GM12878 (cell line): Measurements from ENCODE around the gene RBM8A. TPM values are rescaled to one million over a fixed set of nuclear protein-coding genes. Genes with fewer than 3 reads are reported as not detected.

Source experiments
- ATAC-seq: fragments of 200-7000 bp; cut with Tn5 transposase; 3 replicates; pipeline ENCODE4 v1.9.1; 2020; ENCODE audit warnings: mild to moderate bottlenecking, moderate library complexity
- Bru-seq: library from RNA; stranded (reverse); fragments of 400-500 nt; gene quantifications from one replicate; lab custom pipeline; 2021; lab: Mats Ljungman, UMichigan
- BruChase-seq, 2 experiments: library from RNA; stranded (reverse); fragments of 400-500 nt; gene quantifications; one replicate each; lab custom pipeline; 2021; lab: Mats Ljungman, UMichigan
- BruUV-seq: library from RNA; stranded (reverse); fragments of 400-500 nt; replicated peaks from 2 replicates; lab custom pipeline; 2021; lab: Mats Ljungman, UMichigan
- CTCF ChIA-PET: fragments of 300-600 bp; sonication (Branson Sonifier 250); formaldehyde crosslinking; extraction: SDS; loops from one replicate; lab custom pipeline; 2021; ENCODE audit warnings: inconsistent platforms; lab: Yijun Ruan, JAX
- POLR2A ChIA-PET: fragments of 350-600 bp; formaldehyde crosslinking; extraction: SDS; loops from one replicate; lab custom pipeline; 2021; ENCODE audit warnings: inconsistent platforms; lab: Charles Lee
- RAD21 ChIA-PET: fragments of 300-600 bp; sonication (Branson Sonifier 250); formaldehyde crosslinking; loops from one replicate; lab custom pipeline; 2023; ENCODE audit warnings: antibody characterized with exemption; ENCODE audit not compliant: unreplicated experiment; lab: Charles Lee
- SMC1A ChIA-PET: fragments of 300-600 bp; sonication (Branson Sonifier 250); formaldehyde crosslinking; loops from one replicate; lab custom pipeline; 2023; ENCODE audit not compliant: unreplicated experiment, uncharacterized antibody; lab: Charles Lee
- DNase-seq: peaks from one replicate; pipeline ENCODE4 v3.0.0-alpha.2; 2011; ENCODE audit warnings: low read depth, low spot score
- FAIRE-seq: peaks from 3 replicates; lab custom pipeline; 2011; peaks lifted over from hg19 to GRCh38; lab: Jason Lieb, UNC
- H2AFZ ChIP-seq: 2 replicates; pipeline ENCODE4 v1.6.0; 2011; ENCODE audit warnings: low read depth, low read length, control low read depth; ENCODE audit not compliant: control insufficient read depth
- H3K27ac ChIP-seq: 2 replicates; pipeline ENCODE4 v1.5.1; 2011; ENCODE audit warnings: control low read depth; ENCODE audit not compliant: control insufficient read depth, insufficient read depth
- H3K27me3 ChIP-seq, 2 experiments: replicated peaks in 1 of 2; 2 replicates each; pipeline versions ENCODE4 v1.6.0 to v1.6.1; 2011; ENCODE audit warnings: low read length in 1 of 2; ENCODE audit not compliant: control insufficient read depth in 2 of 2, insufficient read depth in 2 of 2
- H3K36me3 ChIP-seq, 2 experiments: 2 replicates each; pipeline ENCODE4 v1.5.1; 2011; ENCODE audit warnings: low read length in 1 of 2; ENCODE audit not compliant: control insufficient read depth in 2 of 2, insufficient read depth in 2 of 2
- H3K4me1 ChIP-seq: 2 replicates; pipeline ENCODE4 v1.6.1; 2011; ENCODE audit warnings: mild to moderate bottlenecking, low read length, moderate library complexity, mixed read lengths; ENCODE audit not compliant: control insufficient read depth, insufficient read depth
- H3K4me2 ChIP-seq: 2 replicates; pipeline ENCODE4 v1.6.0; 2011; ENCODE audit warnings: control low read depth; ENCODE audit not compliant: control insufficient read depth, insufficient read depth
- H3K4me3 ChIP-seq: fragments of 200-600 bp; sonication (generic); 2 replicates; pipeline ENCODE4 v1.5.1; 2016
- H3K79me2 ChIP-seq: 2 replicates; pipeline ENCODE4 v1.6.0; 2011; ENCODE audit warnings: low read length; ENCODE audit not compliant: control insufficient read depth, insufficient read depth
- H3K9ac ChIP-seq: 2 replicates; pipeline ENCODE4 v1.8.0; 2011; ENCODE audit warnings: low read length, control low read depth, mixed read lengths; ENCODE audit not compliant: control insufficient read depth, insufficient read depth
- H3K9me3 ChIP-seq: replicated peaks from 3 replicates; pipeline ENCODE4 v1.5.1; 2011; ENCODE audit warnings: mild to moderate bottlenecking, low read length; ENCODE audit not compliant: control insufficient read depth, insufficient read depth
- H4K20me1 ChIP-seq: 2 replicates; pipeline ENCODE4 v1.6.0; 2011; ENCODE audit not compliant: control insufficient read depth, insufficient read depth
- CEBPB ChIP-seq, 2 experiments: fragments of 150-350 bp in 1 of 2; IDR thresholded peaks; 2 replicates each; pipeline ENCODE4 v1.6.1; 2012 to 2014; ENCODE audit warnings: low read depth in 2 of 2, low read length in 2 of 2, borderline replicate concordance in 1 of 2, inconsistent platforms in 1 of 2
- DPF2 ChIP-seq: fragments of 450-650 bp; IDR thresholded peaks from 2 replicates; pipeline ENCODE4 v1.6.1; 2017; ENCODE audit warnings: mild to moderate bottlenecking
- EED ChIP-seq: sonication (generic); IDR thresholded peaks from 2 replicates; pipeline ENCODE4 v1.6.1; 2016; ENCODE audit warnings: antibody characterized with exemption, low read depth
- EZH2 ChIP-seq: IDR thresholded peaks from 2 replicates; pipeline ENCODE4 v1.6.1; 2012; ENCODE audit warnings: low read depth, mild to moderate bottlenecking, control low read depth, inconsistent platforms, low read length, borderline replicate concordance; ENCODE audit not compliant: control insufficient read depth
- IKZF2 ChIP-seq, 2 experiments: fragments of 450-650 bp; IDR thresholded peaks; 2 replicates each; pipeline ENCODE4 v1.6.1; 2017; ENCODE audit warnings: mild to moderate bottlenecking in 2 of 2, moderate library complexity in 2 of 2
- NFXL1 ChIP-seq: fragments of 450-650 bp; IDR thresholded peaks from 2 replicates; pipeline ENCODE4 v1.6.1; 2017; ENCODE audit warnings: antibody characterized with exemption, mild to moderate bottlenecking, borderline replicate concordance
- RB1 ChIP-seq: fragments of 450-650 bp; formaldehyde crosslinking; IDR thresholded peaks from 2 replicates; pipeline ENCODE4 v1.6.1; 2017; ENCODE audit warnings: mild to moderate bottlenecking, borderline replicate concordance
- SPI1 ChIP-seq: IDR thresholded peaks from 2 replicates; pipeline ENCODE4 v1.6.1; 2011; ENCODE audit warnings: low read depth, mild to moderate bottlenecking, low read length, moderate library complexity, borderline replicate concordance; ENCODE audit not compliant: insufficient read depth
- SUPT20H ChIP-seq: IDR thresholded peaks from 2 replicates; pipeline ENCODE4 v1.6.1; 2011; ENCODE audit warnings: low read depth, mild to moderate bottlenecking, low read length, moderate library complexity, borderline replicate concordance; ENCODE audit not compliant: control insufficient read depth
- WRNIP1 ChIP-seq: IDR thresholded peaks from 2 replicates; pipeline ENCODE4 v1.6.1; 2011; ENCODE audit warnings: low read depth, low read length, improper control_type of control experiment, borderline replicate concordance
- WGBS: methylation state at CpG from one replicate; pipeline ENCODE4 v1.1.6; 2016; ENCODE audit warnings: low lambda C conversion rate; ENCODE audit not compliant: insufficient replicate concordance, insufficient coverage; ENCODE audit errors: missing lambda C conversion rate; 5-methylcytosine and 5-hydroxymethylcytosine counted together
- in situ Hi-C: fragments of 300-500 bp; cut with MboI; formaldehyde crosslinking; loops from 9 replicates; pipeline ENCODE4 v1.14.3; 2018; ENCODE audit warnings: mixed read lengths
- intact Hi-C: fragments of 100-400 bp; cut with micrococcal nuclease; formaldehyde crosslinking; loops from one replicate; pipeline ENCODE4 v1.14.2; 2022; ENCODE audit not compliant: unreplicated experiment
- long read RNA-seq, 2 experiments: library from polyadenylated mRNA; unstranded; transcript quantifications; one replicate each; pipeline ENCODE4 v2.0.0, GENCODE V29; 2019 to 2020
- polyA minus RNA-seq, 3 experiments: library from RNA; depleted of rRNA, polyadenylated mRNA; stranded (reverse); fragments of >200 nt; gene quantifications; 2 replicates each; pipeline ENCODE4 v1.2.3, GENCODE V29; 2011
- polyA plus RNA-seq, 11 experiments: library from polyadenylated mRNA; depleted of rRNA in 4 of 11; unstranded in 6 of 11; stranded (reverse) in 5 of 11; fragments of >200 nt; fragmentation: Nextera tagmentation in 4 of 11; fragmentation: Illumina TruSeq in 1 of 11; extraction: Ambion mirVana in 4 of 11; extraction: Trizol in 1 of 11; gene quantifications; 1 replicate in 1 of 11; 2 replicates in 10 of 11; pipeline versions ENCODE4 v1.2.1 to v1.2.3, GENCODE V29; 2011 to 2016; ENCODE audit warnings: inconsistent platforms in 2 of 11, missing spikeins in 2 of 11, low read depth in 1 of 11
- total RNA-seq, 4 experiments: library from RNA; depleted of rRNA in 3 of 4; stranded (reverse); fragments of >200 nt in 3 of 4; fragmentation: Illumina TruSeq in 1 of 4; extraction: Trizol in 1 of 4; gene quantifications; 2 replicates each; pipeline versions ENCODE4 v1.2.1 to v1.2.3, GENCODE V29; 2013 to 2021
- TF ChIP-seq, protein P1 (sequence below): IDR thresholded peaks from 2 replicates; pipeline ENCODE4 v1.6.1; 2011; ENCODE audit warnings: borderline replicate concordance, low read depth, mild to moderate bottlenecking, moderate library complexity, mixed read lengths, low read length; ENCODE audit not compliant: insufficient read depth; ENCODE audit errors: extremely low read length
- TF ChIP-seq, protein P2 (sequence below): fragments of 450-650 bp; IDR thresholded peaks from 2 replicates; pipeline ENCODE4 v1.6.1; 2018; ENCODE audit warnings: borderline replicate concordance, mild to moderate bottlenecking; ENCODE audit not compliant: partially characterized antibody

The RBM8A gene
- total RNA-seq (2013; cell fraction: nucleolus; rRNA removed): 58.4 and 59.3 TPM in 2 replicates
- 110 and 125 TPM in 2 replicates for total RNA-seq (2014; rRNA removed)
- total RNA-seq (2014; rRNA removed; fragmentation: Illumina TruSeq; extraction: Trizol): 200 and 230 TPM in 2 replicates
- total RNA-seq (2021): 176 and 180 TPM in 2 replicates
- polyA plus RNA-seq (2011; ENCODE audit: low read depth): 152 TPM
- 235 and 289 TPM in 2 replicates for polyA plus RNA-seq (2011; rRNA removed)
- 105 and 181 TPM in 2 replicates for polyA plus RNA-seq (2011; cell fraction: cytosol; rRNA removed)
- 93.6 and 102 TPM in 2 replicates for polyA plus RNA-seq (2011; cell fraction: nucleus; rRNA removed)
- 135 and 182 TPM in 2 replicates for polyA plus RNA-seq (2012)
- polyA plus RNA-seq (2014; fragmentation: Illumina TruSeq; extraction: Trizol): 191 and 262 TPM in 2 replicates
- polyA plus RNA-seq (2014; fragmentation: Nextera tagmentation; extraction: Ambion mirVana): 1,000 to 10,000 TPM in 1 of 2 experiments, 100 to 1,000 TPM in 1; 665 to 1,248 TPM
- polyA plus RNA-seq (2014; rRNA removed): 178 and 198 TPM in 2 replicates
- 100 to 1,000 TPM; 401 to 406 TPM for polyA plus RNA-seq (2016; fragmentation: Nextera tagmentation; extraction: Ambion mirVana)
- 48.9 and 76.3 TPM in 2 replicates for polyA minus RNA-seq (2011; rRNA and poly(A)+ RNA removed)
- polyA minus RNA-seq (2011; cell fraction: cytosol; rRNA and poly(A)+ RNA removed): 38.2 and 49.3 TPM in 2 replicates
- 31.9 and 40.9 TPM in 2 replicates for polyA minus RNA-seq (2011; cell fraction: nucleus; rRNA and poly(A)+ RNA removed)
- Bru-seq, nascent RNA: percentile 97 among the genes with signal in this experiment
- BruChase-seq, experiment 1, labeled RNA remaining after a 6-hour chase: percentile 98 among the genes with signal in this experiment
- percentile 98 among the genes with signal in this experiment for BruChase-seq, experiment 2, labeled RNA remaining after a 2-hour chase
- long read RNA-seq, experiment 1, full-length matches to known transcripts: 119 of 136 reads
- long read RNA-seq, experiment 1, partial matches to known transcripts: 6 of 136 reads
- long read RNA-seq, experiment 1, other reads (novel, unspliced or antisense): 11 of 136 reads
- long read RNA-seq, experiment 2, full-length matches to known transcripts: 370 of 392 reads
- long read RNA-seq, experiment 2, partial matches to known transcripts: 10 of 392 reads
- long read RNA-seq, experiment 2, other reads (novel, unspliced or antisense): 12 of 392 reads

DNA sequence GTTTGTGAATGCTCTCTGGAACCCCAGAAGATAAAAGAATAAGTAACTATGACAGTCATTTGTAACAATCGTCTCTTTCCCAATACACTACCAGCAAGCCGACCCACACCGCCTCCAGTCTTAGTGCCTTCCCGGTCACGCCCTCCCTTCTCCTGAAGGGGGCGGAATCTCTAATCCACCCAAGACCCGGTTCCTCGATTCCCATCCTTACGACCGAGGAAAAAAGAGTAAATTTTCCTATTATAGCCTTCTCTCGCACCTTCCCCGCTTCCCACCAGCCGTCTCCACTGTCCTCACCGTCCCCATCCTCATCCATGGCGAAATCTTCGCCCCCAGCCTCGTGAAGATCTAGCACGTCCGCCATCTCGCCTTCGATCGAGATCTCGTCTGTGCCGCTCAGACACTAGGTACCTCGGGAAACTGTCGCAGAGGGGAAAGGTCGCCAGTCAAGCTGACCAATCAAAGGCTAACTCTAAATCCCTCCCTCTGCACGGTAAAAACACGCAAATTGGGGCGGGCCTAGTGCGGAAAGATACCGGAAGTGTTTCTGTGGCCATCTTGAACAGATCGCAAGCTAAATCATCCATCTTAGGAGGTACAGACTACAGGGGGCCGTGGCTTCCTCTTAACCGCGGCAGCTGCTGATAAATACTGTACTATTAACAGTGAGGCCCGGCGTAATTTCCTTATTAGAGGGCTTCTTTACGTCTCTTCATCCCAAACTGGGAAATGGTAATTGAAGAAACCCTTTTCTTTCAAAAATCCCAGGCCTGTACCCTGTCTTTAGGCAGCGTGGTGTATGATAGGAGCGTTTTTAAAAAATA, at the start of gene RBM8A:
TSS of gene RBM8A (minus strand) at position 422 of the 824 bp plus-strand sequence. CDS start at position 364, 58 bp downstream.
- SMC1A ChIA-PET: interaction anchor here (0.9 to 3.5 kb wide), 11 partner anchors 9 to 110 kb away, joined by 3 to 30 read pairs (median 5); partner anchors contain the start of genes ANKRD34A, LIX1L, PEX11B and POLR3GL
- WGBS: under 1% methylated on average over 41 of the region's 41 CpGs
- Histone ChIP-seq H3K27ac (peak within 1 kb of the TSS; percentile 97), H3K36me3 (peaks cover 0 to 8% of the 10 kb centered on the region in 2 experiments; a peak in 1 of 4 replicates), H2AFZ (peak within 1 kb of the TSS; percentile 73), H3K9me3 (no peaks in the 10 kb centered on the region), H4K20me1 (no peaks in the 10 kb centered on the region), H3K79me2 (peaks cover 25% of the 10 kb centered on the region), H3K4me3 (peak within 1 kb of the TSS; percentile 90), H3K4me2 (peak within 1 kb of the TSS; percentile 92), H3K27me3 (no peaks in the 10 kb centered on the region), H3K9ac (peak within 1 kb of the TSS; percentile 100), H3K4me1 (peaks cover 6% of the 10 kb centered on the region; the same call in 1 of the 2 replicates)
- in situ Hi-C loops: no loop called here
- CTCF ChIA-PET: interaction anchor here (0.6 to 2.4 kb wide), 31 partner anchors 9 to 132 kb away, joined by 3 to 28 read pairs (median 4); partner anchors contain the start of genes ANKRD34A, HJV, LIX1L and PEX11B
- POLR2A ChIA-PET: interaction anchor here (0.7 to 3.6 kb wide), 18 partner anchors 8 to 111 kb away, joined by 3 to 58 read pairs (median 5); partner anchors contain the start of genes ANKRD34A, LIX1L, PEX11B and PIAS3
- intact Hi-C loops: loop anchor here (1.0 to 2.0 kb wide), 2 partner anchors 9 to 32 kb away; partner anchors contain the start of genes LIX1L and PEX11B
- FAIRE-seq: peak; percentile 89
- no TSS peak for BruUV-seq
- RAD21 ChIA-PET: interaction anchor here (0.6 to 2.3 kb wide), 9 partner anchors 8 to 317 kb away, joined by 3 to 23 read pairs (median 4); partner anchors contain the start of genes ANKRD34A, LIX1L, PEX11B and PIAS3
- peak; percentile 98 for ATAC-seq
- DNase-seq: peak; percentile 99
- TF ChIP-seq, protein P1, sequence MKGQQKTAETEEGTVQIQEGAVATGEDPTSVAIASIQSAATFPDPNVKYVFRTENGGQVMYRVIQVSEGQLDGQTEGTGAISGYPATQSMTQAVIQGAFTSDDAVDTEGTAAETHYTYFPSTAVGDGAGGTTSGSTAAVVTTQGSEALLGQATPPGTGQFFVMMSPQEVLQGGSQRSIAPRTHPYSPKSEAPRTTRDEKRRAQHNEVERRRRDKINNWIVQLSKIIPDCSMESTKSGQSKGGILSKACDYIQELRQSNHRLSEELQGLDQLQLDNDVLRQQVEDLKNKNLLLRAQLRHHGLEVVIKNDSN: no peak
- TF ChIP-seq EZH2 (no peak), DPF2 (no peak), CEBPB (IDR thresholded peaks at IDR 0.05; ENCODE audit: borderline replicate concordance in 1 of 2, low read depth in 2 of 2, low read length in 2 of 2) (no peak), SUPT20H (no peak), RB1 (0 out of 2 replicates have a peak, but pooled peaks have one; percentile 11), SPI1 (peak; percentile 32; the same call in 1 of the 2 replicates), WRNIP1 (no peak; the same call in 1 of the 2 replicates), EED (peak; percentile 21; the same call in 1 of the 2 replicates), IKZF2 (IDR thresholded peaks at IDR 0.05) (peak; percentile 70 to 79), NFXL1 (no peak)
- TF ChIP-seq, protein P2, sequence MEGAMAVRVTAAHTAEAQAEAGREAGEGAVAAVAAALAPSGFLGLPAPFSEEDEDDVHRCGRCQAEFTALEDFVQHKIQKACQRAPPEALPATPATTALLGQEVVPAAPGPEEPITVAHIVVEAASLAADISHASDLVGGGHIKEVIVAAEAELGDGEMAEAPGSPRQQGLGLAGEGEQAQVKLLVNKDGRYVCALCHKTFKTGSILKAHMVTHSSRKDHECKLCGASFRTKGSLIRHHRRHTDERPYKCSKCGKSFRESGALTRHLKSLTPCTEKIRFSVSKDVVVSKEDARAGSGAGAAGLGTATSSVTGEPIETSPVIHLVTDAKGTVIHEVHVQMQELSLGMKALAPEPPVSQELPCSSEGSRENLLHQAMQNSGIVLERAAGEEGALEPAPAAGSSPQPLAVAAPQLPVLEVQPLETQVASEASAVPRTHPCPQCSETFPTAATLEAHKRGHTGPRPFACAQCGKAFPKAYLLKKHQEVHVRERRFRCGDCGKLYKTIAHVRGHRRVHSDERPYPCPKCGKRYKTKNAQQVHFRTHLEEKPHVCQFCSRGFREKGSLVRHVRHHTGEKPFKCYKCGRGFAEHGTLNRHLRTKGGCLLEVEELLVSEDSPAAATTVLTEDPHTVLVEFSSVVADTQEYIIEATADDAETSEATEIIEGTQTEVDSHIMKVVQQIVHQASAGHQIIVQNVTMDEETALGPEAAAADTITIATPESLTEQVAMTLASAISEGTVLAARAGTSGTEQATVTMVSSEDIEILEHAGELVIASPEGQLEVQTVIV: peak; percentile 81
